Gastrocnemius medialis (tissue), 4 donors: Measurements from ENCODE around the gene ARSI.

Experiments
- POLR2A ChIP-seq, 2 donors: fragments of 450-650 bp; IDR thresholded peaks; one replicate each; pipeline ENCODE4 v1.6.1; 2017; ENCODE audit warnings: antibody characterized with exemption in 2 of 2, mild to moderate bottlenecking in 2 of 2, moderate library complexity in 2 of 2
- TF ChIP-seq, protein P1 (sequence below), 5 experiments: fragments of 450-650 bp in 3 of 5; fragments of 200-600 bp in 2 of 5; sonication (generic) in 2 of 5; IDR thresholded peaks in 4 of 5; conservative IDR thresholded peaks in 1 of 5; 1 replicate in 4 of 5; 2 replicates in 1 of 5; pipeline ENCODE4 v1.5.1; 2016 to 2019; ENCODE audit warnings: antibody characterized with exemption in 5 of 5, mild to moderate bottlenecking in 3 of 5, moderate library complexity in 3 of 5

DNA sequence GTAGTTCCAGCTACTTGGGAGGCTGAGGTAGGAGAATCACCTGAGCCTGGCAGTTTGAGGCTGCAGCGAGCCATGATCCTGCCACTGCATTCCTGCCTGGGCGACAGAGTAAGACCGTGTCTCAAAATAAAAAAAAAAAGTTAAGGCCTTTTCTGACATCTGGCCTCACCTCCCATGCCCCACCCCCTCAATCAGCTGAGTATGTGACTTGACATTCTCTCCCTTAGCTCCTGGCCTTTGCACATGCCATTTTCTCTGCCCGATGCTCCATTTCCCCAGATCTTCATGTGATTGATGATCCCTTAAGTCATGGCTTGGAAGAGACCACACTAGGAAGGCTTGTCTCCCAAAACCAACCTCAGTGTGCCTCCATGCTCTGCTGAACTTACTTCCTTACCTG, 37.1 kb upstream of the ARSI start:
- TF ChIP-seq, protein P1, sequence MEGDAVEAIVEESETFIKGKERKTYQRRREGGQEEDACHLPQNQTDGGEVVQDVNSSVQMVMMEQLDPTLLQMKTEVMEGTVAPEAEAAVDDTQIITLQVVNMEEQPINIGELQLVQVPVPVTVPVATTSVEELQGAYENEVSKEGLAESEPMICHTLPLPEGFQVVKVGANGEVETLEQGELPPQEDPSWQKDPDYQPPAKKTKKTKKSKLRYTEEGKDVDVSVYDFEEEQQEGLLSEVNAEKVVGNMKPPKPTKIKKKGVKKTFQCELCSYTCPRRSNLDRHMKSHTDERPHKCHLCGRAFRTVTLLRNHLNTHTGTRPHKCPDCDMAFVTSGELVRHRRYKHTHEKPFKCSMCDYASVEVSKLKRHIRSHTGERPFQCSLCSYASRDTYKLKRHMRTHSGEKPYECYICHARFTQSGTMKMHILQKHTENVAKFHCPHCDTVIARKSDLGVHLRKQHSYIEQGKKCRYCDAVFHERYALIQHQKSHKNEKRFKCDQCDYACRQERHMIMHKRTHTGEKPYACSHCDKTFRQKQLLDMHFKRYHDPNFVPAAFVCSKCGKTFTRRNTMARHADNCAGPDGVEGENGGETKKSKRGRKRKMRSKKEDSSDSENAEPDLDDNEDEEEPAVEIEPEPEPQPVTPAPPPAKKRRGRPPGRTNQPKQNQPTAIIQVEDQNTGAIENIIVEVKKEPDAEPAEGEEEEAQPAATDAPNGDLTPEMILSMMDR (IDR thresholded peaks at IDR 0.05 in 4 of 5, conservative IDR thresholded peaks at IDR 0.05 in 1 of 5): no peak
- TF ChIP-seq POLR2A (IDR thresholded peaks at IDR 0.05): no peak
